ENCODE measurements around the gene KDM7A. TPM values are rescaled to one million over a fixed set of nuclear protein-coding genes. Genes with fewer than 3 reads are reported as not detected.
A peak's percentile ranks its signal among the peaks of the same experiment; 100 is the strongest.

KDM7A gene
- polyA plus RNA-seq, 1 of the 3 experiments (the other 2 are of a cell fraction): 0.94 TPM

DNA sequence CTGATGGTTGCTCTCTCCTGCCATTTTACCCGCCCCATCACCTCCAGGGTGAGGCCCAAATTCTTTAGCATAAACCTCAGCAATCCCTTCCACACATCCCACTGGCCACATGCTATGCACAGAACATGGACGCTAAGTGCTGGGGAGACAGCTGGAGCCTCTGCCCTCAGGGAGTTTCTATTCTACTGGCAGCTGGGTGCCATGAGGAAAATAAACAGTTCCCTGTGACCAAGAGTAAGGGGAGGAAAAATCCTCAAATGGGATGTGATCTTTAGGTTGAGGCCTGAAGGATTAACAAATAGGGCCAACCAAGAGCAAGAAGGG is 115.2 kb downstream of the KDM7A start:
- Histone ChIP-seq H3K9ac (no peak overlapping the region), H3F3A (replicated peaks; ENCODE audit: insufficient read depth) (peaks cover 20% of the 10 kb centered on the region), H3K9me2 (no peaks in the 10 kb centered on the region), H3K27ac (ENCODE audit: low read depth in 2 of 2, low read length in 1 of 2) (peak overlapping the region in 1 of 2 experiments; percentile 8; a peak in 1 of 4 replicates), H2AFZ (ENCODE audit: low read depth) (no peak overlapping the region), H3K9me3 (peaks cover 6% of the 10 kb centered on the region; the same call in 1 of the 2 replicates), H3K27me3 (ENCODE audit: insufficient read depth) (no peaks in the 10 kb centered on the region), H3K4me1 (ENCODE audit: control insufficient read depth in 1 of 2, insufficient read depth in 2 of 2, low read depth in 1 of 2, low read length in 1 of 2) (peaks cover 18 to 34% of the 10 kb centered on the region in 2 experiments), H3K79me2 (ENCODE audit: insufficient read depth) (0 out of 2 replicates have a peak, but pooled peaks cover 5% of the 10 kb centered on the region), H4K20me1 (ENCODE audit: insufficient read depth) (no peaks in the 10 kb centered on the region), H3K36me3 (replicated peaks in 1 of 2; ENCODE audit: control insufficient read depth in 1 of 2, insufficient read depth in 2 of 2, low read length in 1 of 2) (no peaks in the 10 kb centered on the region), H3K4me2 (peak overlapping the region; percentile 72), H3K4me3 (ENCODE audit: low read depth in 2 of 2, low read length in 1 of 2) (no peak overlapping the region)
- ChIA-PET POLR2A (no interaction called here), CTCF (no interaction called here)
- DNase-seq: no peak
- WGBS (ENCODE audit: low lambda C conversion rate): 97% methylated on average over 2 of the region's 2 CpGs
- TF ChIP-seq, protein P1, sequence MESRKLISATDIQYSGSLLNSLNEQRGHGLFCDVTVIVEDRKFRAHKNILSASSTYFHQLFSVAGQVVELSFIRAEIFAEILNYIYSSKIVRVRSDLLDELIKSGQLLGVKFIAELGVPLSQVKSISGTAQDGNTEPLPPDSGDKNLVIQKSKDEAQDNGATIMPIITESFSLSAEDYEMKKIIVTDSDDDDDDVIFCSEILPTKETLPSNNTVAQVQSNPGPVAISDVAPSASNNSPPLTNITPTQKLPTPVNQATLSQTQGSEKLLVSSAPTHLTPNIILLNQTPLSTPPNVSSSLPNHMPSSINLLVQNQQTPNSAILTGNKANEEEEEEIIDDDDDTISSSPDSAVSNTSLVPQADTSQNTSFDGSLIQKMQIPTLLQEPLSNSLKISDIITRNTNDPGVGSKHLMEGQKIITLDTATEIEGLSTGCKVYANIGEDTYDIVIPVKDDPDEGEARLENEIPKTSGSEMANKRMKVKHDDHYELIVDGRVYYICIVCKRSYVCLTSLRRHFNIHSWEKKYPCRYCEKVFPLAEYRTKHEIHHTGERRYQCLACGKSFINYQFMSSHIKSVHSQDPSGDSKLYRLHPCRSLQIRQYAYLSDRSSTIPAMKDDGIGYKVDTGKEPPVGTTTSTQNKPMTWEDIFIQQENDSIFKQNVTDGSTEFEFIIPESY (IDR thresholded peaks at IDR 0.05; ENCODE audit: borderline replicate concordance, low read depth): no peak
- TF ChIP-seq CHD2 (IDR thresholded peaks at IDR 0.05; ENCODE audit: low read length, partially characterized antibody) (no peak), RXRA (IDR thresholded peaks at IDR 0.05; ENCODE audit: borderline replicate concordance, low read depth) (no peak), SMC3 (IDR thresholded peaks at IDR 0.05; ENCODE audit: low read depth, low read length) (no peak), MXI1 (IDR thresholded peaks at IDR 0.05; ENCODE audit: low read depth, low read length) (no peak), POLR2AphosphoS5 (IDR thresholded peaks at IDR 0.05; ENCODE audit: low read depth, low read length) (no peak), YY1 (IDR thresholded peaks at IDR 0.05; ENCODE audit: low read depth) (no peak), FOSL2 (IDR thresholded peaks at IDR 0.05; ENCODE audit: borderline replicate concordance, low read depth) (no peak), SIN3A (IDR thresholded peaks at IDR 0.05; ENCODE audit: borderline replicate concordance, low read depth, low read length) (no peak)
- TF ChIP-seq, protein P2, sequence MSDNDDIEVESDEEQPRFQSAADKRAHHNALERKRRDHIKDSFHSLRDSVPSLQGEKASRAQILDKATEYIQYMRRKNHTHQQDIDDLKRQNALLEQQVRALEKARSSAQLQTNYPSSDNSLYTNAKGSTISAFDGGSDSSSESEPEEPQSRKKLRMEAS (IDR thresholded peaks at IDR 0.05; ENCODE audit: low read depth): no peak
- TF ChIP-seq, protein P3, sequence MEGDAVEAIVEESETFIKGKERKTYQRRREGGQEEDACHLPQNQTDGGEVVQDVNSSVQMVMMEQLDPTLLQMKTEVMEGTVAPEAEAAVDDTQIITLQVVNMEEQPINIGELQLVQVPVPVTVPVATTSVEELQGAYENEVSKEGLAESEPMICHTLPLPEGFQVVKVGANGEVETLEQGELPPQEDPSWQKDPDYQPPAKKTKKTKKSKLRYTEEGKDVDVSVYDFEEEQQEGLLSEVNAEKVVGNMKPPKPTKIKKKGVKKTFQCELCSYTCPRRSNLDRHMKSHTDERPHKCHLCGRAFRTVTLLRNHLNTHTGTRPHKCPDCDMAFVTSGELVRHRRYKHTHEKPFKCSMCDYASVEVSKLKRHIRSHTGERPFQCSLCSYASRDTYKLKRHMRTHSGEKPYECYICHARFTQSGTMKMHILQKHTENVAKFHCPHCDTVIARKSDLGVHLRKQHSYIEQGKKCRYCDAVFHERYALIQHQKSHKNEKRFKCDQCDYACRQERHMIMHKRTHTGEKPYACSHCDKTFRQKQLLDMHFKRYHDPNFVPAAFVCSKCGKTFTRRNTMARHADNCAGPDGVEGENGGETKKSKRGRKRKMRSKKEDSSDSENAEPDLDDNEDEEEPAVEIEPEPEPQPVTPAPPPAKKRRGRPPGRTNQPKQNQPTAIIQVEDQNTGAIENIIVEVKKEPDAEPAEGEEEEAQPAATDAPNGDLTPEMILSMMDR (IDR thresholded peaks at IDR 0.05): no peak

DNA sequence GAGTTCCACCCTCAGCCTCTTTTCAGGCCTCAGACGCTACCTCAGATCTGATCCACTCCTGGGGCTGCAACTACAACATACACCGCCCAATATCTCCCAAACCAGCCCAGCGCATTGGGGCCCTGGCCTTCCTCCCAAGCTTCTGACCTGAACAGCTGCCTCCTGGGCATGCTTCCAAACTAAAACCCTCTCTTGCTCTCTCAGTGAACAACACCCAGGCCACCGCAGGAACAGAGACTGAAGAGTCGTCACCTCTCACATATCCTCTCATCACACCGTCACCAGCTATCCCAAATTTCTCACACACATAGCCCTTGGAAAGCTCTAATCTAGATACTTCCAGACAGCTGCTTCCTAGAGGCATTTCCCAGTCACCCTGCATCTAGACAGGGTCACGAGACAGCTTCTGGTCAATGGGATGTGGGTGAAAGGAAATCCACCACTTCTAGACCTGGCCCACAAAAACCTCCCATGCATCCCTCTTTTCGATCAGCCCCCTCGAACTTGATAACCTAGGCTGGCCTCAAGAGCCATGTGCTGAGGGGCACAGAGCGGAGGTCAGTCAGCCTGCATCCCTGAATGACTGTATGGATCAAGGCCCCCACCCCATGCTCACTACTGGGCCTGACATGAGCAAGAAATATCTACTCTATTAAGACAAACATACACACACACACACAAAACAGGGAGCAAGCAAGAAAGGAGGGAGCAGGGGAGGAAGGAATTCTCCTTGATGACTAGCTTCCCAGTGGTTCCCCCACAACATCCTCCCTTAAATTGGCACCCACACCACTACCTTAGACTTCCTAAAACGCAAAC is 115.8 kb downstream of the KDM7A start:
- Histone ChIP-seq H4K20me1 (ENCODE audit: insufficient read depth) (no peaks in the 10 kb centered on the region), H3K9ac (no peak overlapping the region), H3K27ac (ENCODE audit: low read depth in 2 of 2, low read length in 1 of 2) (peak overlapping the region in 1 of 2 experiments; percentile 8; a peak in 1 of 4 replicates), H3F3A (replicated peaks; ENCODE audit: insufficient read depth) (peaks cover 20% of the 10 kb centered on the region), H3K9me3 (0 out of 2 replicates have a peak, but pooled peaks cover under 1% of the 10 kb centered on the region), H2AFZ (ENCODE audit: low read depth) (no peak overlapping the region), H3K4me2 (peak overlapping the region; percentile 72; the same call in 1 of the 2 replicates), H3K4me1 (ENCODE audit: control insufficient read depth in 1 of 2, insufficient read depth in 2 of 2, low read depth in 1 of 2, low read length in 1 of 2) (peaks cover 18 to 34% of the 10 kb centered on the region in 2 experiments), H3K36me3 (replicated peaks in 1 of 2; ENCODE audit: control insufficient read depth in 1 of 2, insufficient read depth in 2 of 2, low read length in 1 of 2) (no peaks in the 10 kb centered on the region), H3K79me2 (ENCODE audit: insufficient read depth) (0 out of 2 replicates have a peak, but pooled peaks cover 5% of the 10 kb centered on the region), H3K4me3 (ENCODE audit: low read depth in 2 of 2, low read length in 1 of 2) (no peak overlapping the region; a peak in 1 of 4 replicates), H3K27me3 (ENCODE audit: insufficient read depth) (no peaks in the 10 kb centered on the region), H3K9me2 (no peaks in the 10 kb centered on the region)
- CTCF ChIA-PET: interaction anchor here (0.6 to 1.4 kb wide), 4 partner anchors 18 to 59 kb away, joined by 3 to 4 read pairs (median 4); no protein-coding TSS in a partner anchor
- POLR2A ChIA-PET: no interaction called here
- DNase-seq: no peak
- WGBS (ENCODE audit: low lambda C conversion rate): 92% methylated on average over 11 of the region's 11 CpGs
- 0 out of 2 replicates have a peak, but pooled peaks have one; percentile 45 for TF ChIP-seq NFIC (IDR thresholded peaks at IDR 0.05; ENCODE audit: borderline replicate concordance)
- TF ChIP-seq, protein P4, sequence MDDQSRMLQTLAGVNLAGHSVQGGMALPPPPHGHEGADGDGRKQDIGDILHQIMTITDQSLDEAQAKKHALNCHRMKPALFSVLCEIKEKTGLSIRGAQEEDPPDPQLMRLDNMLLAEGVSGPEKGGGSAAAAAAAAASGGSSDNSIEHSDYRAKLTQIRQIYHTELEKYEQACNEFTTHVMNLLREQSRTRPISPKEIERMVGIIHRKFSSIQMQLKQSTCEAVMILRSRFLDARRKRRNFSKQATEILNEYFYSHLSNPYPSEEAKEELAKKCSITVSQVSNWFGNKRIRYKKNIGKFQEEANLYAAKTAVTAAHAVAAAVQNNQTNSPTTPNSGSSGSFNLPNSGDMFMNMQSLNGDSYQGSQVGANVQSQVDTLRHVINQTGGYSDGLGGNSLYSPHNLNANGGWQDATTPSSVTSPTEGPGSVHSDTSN (IDR thresholded peaks at IDR 0.05): no peak
